ENCODE results near the gene USP10.

USP10 gene

GRCh38 chr16:84715424-84715823 lies 15.6 kb downstream of the USP10 start:
- TF ChIP-seq, protein P1, sequence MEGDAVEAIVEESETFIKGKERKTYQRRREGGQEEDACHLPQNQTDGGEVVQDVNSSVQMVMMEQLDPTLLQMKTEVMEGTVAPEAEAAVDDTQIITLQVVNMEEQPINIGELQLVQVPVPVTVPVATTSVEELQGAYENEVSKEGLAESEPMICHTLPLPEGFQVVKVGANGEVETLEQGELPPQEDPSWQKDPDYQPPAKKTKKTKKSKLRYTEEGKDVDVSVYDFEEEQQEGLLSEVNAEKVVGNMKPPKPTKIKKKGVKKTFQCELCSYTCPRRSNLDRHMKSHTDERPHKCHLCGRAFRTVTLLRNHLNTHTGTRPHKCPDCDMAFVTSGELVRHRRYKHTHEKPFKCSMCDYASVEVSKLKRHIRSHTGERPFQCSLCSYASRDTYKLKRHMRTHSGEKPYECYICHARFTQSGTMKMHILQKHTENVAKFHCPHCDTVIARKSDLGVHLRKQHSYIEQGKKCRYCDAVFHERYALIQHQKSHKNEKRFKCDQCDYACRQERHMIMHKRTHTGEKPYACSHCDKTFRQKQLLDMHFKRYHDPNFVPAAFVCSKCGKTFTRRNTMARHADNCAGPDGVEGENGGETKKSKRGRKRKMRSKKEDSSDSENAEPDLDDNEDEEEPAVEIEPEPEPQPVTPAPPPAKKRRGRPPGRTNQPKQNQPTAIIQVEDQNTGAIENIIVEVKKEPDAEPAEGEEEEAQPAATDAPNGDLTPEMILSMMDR (IDR thresholded peaks at IDR 0.05; ENCODE audit: extremely low read depth, missing control alignments): no peak
- no peak for DNase-seq (ENCODE audit: low spot score)

DNA sequence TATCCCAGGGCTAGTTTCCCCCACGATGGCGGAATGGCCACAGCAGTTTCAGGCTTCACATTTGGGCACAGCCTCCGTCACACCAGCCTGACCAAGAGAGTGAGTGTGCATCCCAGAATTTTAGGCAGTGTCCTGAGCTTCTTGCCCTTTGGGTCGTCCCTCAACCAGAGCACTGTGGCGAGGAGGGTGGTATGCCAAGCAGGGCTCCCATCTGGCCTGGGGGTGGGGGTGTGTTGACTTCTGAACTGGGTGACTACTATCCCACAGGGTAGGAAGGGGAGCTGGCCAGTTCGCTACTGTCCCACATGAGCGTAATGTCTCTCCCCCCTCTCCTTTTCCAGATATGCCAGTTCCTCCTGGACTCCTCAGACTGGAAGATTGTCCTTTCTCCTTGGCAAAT lies 16.1 kb downstream of the USP10 start:
- no peak for DNase-seq (ENCODE audit: low spot score)
- TF ChIP-seq, protein P1 (IDR thresholded peaks at IDR 0.05; ENCODE audit: extremely low read depth, missing control alignments): no peak

GRCh38 chr16:84716740-84717139 lies 16.9 kb downstream of the USP10 start:
- DNase-seq (ENCODE audit: low spot score): no peak
- TF ChIP-seq, protein P1 (IDR thresholded peaks at IDR 0.05; ENCODE audit: extremely low read depth, missing control alignments): no peak

DNA sequence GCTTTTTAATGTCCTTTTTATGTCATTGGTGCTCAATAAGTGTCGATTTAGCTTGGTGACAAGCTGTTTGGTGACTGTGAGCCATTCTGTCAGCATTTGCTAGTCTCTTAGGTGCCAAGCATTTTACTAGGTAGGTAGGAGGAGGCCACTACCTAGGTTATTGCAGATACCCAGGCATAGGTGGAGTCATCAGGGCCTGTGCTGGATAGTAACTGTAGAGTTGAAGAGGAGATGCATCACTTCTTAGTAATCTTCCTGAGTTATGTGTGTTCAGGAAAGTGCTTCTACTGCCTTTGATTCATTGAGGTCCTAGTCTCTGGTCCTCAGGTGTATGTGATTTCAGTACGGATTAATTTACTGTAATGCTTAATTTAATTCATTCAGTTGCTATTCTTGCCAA lies 17.7 kb downstream of the USP10 start:
- TF ChIP-seq, protein P1 (IDR thresholded peaks at IDR 0.05; ENCODE audit: extremely low read depth, missing control alignments): no peak
- DNase-seq (ENCODE audit: low spot score): no peak

DNA sequence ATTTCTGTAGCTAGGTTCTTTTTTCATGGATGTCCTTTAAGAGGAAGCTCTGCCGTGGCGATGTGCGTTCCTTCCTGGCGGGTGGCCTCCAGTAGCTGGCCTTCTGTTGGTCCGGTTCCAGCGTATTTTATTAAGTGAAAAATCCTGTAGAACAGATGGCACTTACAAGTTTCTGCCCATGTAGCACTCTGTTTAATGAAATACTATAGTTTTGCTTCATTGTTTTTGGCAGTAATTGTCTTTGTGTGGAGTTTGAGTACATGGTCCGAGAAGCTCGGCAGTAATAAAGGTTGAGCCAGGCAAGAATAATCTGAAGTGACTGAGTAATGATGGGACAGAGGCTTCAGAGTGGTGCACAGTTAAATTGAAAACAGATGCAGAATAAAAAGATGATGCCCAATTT lies 20.4 kb downstream of the USP10 start:
- DNase-seq (ENCODE audit: low spot score): no peak
- TF ChIP-seq, protein P1 (IDR thresholded peaks at IDR 0.05; ENCODE audit: extremely low read depth, missing control alignments): no peak

- no peak for DNase-seq (ENCODE audit: low spot score)
- TF ChIP-seq, protein P1 (IDR thresholded peaks at IDR 0.05; ENCODE audit: extremely low read depth, missing control alignments): no peak
These were observed 22.3 kb downstream of the USP10 start for GRCh38 chr16:84722068-84722467.

DNA sequence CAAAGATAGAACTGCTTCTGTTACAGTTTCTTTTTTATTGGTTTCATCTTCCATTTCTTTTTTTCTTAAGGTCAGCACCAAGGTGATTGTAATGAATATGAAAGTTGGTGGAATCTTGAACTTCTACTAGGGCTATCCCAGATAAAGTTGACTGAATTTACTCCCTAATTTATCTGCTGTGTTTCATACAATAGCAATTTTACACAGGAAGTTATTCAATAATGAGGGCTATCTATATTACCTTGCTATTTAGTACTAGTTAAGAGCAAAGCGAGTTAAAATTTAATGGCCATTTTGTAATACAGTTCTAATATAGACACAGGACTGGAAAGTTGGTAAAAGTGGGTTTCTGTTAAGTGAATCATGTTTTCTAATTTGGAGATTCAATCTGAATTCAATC lies 24.1 kb downstream of the USP10 start:
- TF ChIP-seq, protein P1 (IDR thresholded peaks at IDR 0.05; ENCODE audit: extremely low read depth, missing control alignments): no peak
- DNase-seq (ENCODE audit: low spot score): no peak

All from GM20000 (cell line).